ENCODE results near the gene SMIM36. TPM values are rescaled to one million over a fixed set of nuclear protein-coding genes. Genes with fewer than 3 reads are reported as not detected.

The SMIM36 gene
- total and polyA plus RNA-seq, 2 experiments from 2014 or later, result not detected

- no peak overlapping the region for H2AFZ ChIP-seq
- no peaks in the 10 kb centered on the region for H3K9me3 ChIP-seq (ENCODE audit: low read depth)
- no peak for TF ChIP-seq EZH2phosphoT487 (IDR thresholded peaks at IDR 0.05; ENCODE audit: low read depth, severe bottlenecking, unreplicated experiment)
- TF ChIP-seq EZH2 (IDR thresholded peaks at IDR 0.05; ENCODE audit: borderline replicate concordance), result no peak
- no peak for TF ChIP-seq CTCF (IDR thresholded peaks at IDR 0.05; ENCODE audit: poor library complexity)
- peaks cover 6% of the 10 kb centered on the region for H3K4me1 ChIP-seq (ENCODE audit: insufficient read depth)
- H3K27ac ChIP-seq, result no peak overlapping the region
- no peak overlapping the region for H3K4me2 ChIP-seq
- no peaks in the 10 kb centered on the region for H3K9me2 ChIP-seq (replicated peaks; ENCODE audit: insufficient read depth)
- DNase-seq (ENCODE audit: low spot score), result no peak
- no peaks in the 10 kb centered on the region for H4K20me1 ChIP-seq (ENCODE audit: insufficient read depth, poor library complexity, severe bottlenecking)
- H3K4me3 ChIP-seq, result no peak overlapping the region
- H3K27me3 ChIP-seq, result no peaks in the 10 kb centered on the region
- no peaks in the 10 kb centered on the region for H3K36me3 ChIP-seq (replicated peaks; ENCODE audit: insufficient read depth, low read depth)
- H3K79me2 ChIP-seq, result peaks cover 70% of the 10 kb centered on the region
Measured at GRCh38 chr17:55416000-55416399, 95.3 kb downstream of the SMIM36 start.

GRCh38 chr17:55414983-55415382 is 96.3 kb downstream of the SMIM36 start:
- WGBS (ENCODE audit: low lambda C conversion rate, missing lambda C conversion rate), result 89% methylated on average over 4 of the region's 4 CpGs
- Histone ChIP-seq H3K79me2 (peaks cover 60% of the 10 kb centered on the region), H3K4me2 (no peak overlapping the region), H2AFZ (no peak overlapping the region), H3K9me2 (replicated peaks; ENCODE audit: insufficient read depth) (no peaks in the 10 kb centered on the region), H3K27me3 (no peaks in the 10 kb centered on the region), H3K27ac (no peak overlapping the region), H3K9me3 (ENCODE audit: low read depth) (no peaks in the 10 kb centered on the region), H4K20me1 (ENCODE audit: insufficient read depth, poor library complexity, severe bottlenecking) (no peaks in the 10 kb centered on the region), H3K4me3 (no peak overlapping the region), H3K4me1 (ENCODE audit: insufficient read depth) (peaks cover 4% of the 10 kb centered on the region), H3K36me3 (replicated peaks; ENCODE audit: insufficient read depth, low read depth) (no peaks in the 10 kb centered on the region)
- DNase-seq (ENCODE audit: low spot score), result no peak
- TF ChIP-seq EZH2 (IDR thresholded peaks at IDR 0.05; ENCODE audit: borderline replicate concordance) (no peak), EZH2phosphoT487 (IDR thresholded peaks at IDR 0.05; ENCODE audit: low read depth, severe bottlenecking, unreplicated experiment) (no peak), CTCF (IDR thresholded peaks at IDR 0.05; ENCODE audit: poor library complexity) (no peak)

- DNase-seq (ENCODE audit: low spot score), result no peak
- Histone ChIP-seq H3K27me3 (no peaks in the 10 kb centered on the region), H3K79me2 (peaks cover 49% of the 10 kb centered on the region), H3K27ac (no peak overlapping the region), H3K9me2 (replicated peaks; ENCODE audit: insufficient read depth) (no peaks in the 10 kb centered on the region), H3K36me3 (replicated peaks; ENCODE audit: insufficient read depth, low read depth) (no peaks in the 10 kb centered on the region), H3K9me3 (ENCODE audit: low read depth) (no peaks in the 10 kb centered on the region), H3K4me1 (ENCODE audit: insufficient read depth) (peaks cover 6% of the 10 kb centered on the region), H3K4me3 (no peak overlapping the region), H2AFZ (no peak overlapping the region), H3K4me2 (no peak overlapping the region), H4K20me1 (ENCODE audit: insufficient read depth, poor library complexity, severe bottlenecking) (no peaks in the 10 kb centered on the region)
- TF ChIP-seq CTCF (IDR thresholded peaks at IDR 0.05; ENCODE audit: poor library complexity) (no peak), EZH2phosphoT487 (IDR thresholded peaks at IDR 0.05; ENCODE audit: low read depth, severe bottlenecking, unreplicated experiment) (no peak), EZH2 (IDR thresholded peaks at IDR 0.05; ENCODE audit: borderline replicate concordance) (no peak)
- WGBS (ENCODE audit: low lambda C conversion rate, missing lambda C conversion rate), result 76% methylated on average over 8 of the region's 8 CpGs
Measured at GRCh38 chr17:55413825-55414489, 97.3 kb downstream of the SMIM36 start.

Data from hepatocyte (in vitro differentiated cells).